Stimulated activated CD8-positive, alpha-beta memory T cell treated with anti-CD3 and anti-CD28 coated beads, Interleukin-7, amount 100 ng/mL, for 48 hours (primary cell): ENCODE measurements around the gene MSANTD1.

Source experiments
- DNase-seq, 2 donors: peaks; one replicate each; pipeline ENCODE4 v3.0.0-alpha.2; 2020; ENCODE audit warnings: low read depth in 1 of 2; ENCODE audit errors: extremely low read depth in 1 of 2

Gene MSANTD1

DNA sequence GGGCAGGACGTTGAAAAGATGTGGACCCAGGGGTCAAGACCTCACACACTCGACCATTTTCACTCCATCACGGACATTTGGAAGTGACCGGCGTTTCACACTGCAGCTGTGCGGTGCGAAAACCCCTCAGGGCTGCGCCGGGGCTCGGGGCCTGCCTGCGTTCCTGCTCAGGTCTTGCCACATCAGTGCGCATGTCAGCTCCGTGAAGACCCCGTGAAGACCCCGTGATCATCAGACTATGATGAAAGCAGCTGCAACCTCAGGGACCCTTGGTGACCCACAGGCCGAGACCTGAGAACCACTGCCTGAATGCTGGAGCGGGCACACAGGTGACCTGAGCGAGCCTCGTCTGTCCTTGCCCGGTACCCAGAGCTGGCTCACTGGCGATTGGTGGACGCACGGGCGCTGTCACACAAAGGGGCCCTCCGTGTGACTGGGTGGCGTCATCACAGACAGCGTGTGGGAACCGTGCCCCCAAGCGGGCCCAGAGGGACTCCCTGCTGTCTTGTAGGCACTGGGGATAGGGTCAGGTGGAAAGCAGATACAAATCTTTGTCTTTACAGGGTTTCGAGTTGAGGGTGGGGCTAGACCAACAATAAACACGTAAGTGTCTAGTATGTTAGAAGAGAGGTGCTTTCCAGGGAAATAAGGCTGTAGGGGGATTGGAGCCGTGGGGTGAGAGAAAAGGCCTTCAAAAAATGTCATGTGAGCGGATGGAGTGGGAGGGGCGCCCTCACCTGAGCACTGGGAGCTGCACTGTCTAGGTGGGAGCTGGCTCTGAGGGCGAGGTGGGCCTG, 12.7 kb downstream of the MSANTD1 start:
- no peak for DNase-seq

DNA sequence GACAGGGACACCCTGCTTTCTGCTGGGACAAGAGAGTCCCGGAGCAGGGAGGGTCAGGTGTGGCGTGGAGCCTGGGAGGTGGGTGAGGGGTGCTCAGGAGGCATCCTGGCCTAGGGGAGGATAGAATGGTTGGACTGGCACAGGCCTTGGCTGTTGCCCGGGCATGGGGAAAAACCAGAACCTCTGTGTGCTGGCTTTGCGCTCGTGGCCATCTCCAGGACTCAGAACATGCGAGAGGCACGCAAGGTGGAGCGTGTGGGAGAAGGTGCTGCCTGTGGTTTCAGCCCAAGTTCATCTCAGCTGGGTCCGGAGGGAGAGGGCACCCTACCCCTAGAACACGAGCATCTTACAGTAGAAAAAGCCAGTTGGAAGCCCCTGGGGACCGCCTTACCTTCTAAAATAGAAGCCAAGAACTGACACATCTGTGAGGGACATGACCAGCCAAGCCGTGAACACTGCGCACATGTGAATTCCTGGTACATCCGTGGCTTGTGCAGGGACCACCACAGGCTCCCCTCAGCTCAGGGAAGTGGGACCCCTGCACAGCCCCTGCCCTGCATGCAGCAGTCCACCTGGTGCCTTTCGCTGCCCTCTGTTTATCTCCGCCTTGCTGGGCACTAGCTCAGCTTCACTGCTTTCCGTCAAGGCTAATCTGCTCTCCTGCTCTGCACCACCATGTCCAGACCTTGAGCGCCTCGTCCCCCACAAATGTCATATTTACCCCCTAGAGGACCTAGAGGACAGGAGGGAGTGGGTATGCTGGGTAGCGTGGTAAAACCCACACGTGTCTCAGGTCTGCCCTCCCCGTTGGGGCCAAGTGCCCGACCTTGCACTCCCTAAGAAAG, 13.5 kb downstream of the MSANTD1 start:
- DNase-seq = no peak

DNA sequence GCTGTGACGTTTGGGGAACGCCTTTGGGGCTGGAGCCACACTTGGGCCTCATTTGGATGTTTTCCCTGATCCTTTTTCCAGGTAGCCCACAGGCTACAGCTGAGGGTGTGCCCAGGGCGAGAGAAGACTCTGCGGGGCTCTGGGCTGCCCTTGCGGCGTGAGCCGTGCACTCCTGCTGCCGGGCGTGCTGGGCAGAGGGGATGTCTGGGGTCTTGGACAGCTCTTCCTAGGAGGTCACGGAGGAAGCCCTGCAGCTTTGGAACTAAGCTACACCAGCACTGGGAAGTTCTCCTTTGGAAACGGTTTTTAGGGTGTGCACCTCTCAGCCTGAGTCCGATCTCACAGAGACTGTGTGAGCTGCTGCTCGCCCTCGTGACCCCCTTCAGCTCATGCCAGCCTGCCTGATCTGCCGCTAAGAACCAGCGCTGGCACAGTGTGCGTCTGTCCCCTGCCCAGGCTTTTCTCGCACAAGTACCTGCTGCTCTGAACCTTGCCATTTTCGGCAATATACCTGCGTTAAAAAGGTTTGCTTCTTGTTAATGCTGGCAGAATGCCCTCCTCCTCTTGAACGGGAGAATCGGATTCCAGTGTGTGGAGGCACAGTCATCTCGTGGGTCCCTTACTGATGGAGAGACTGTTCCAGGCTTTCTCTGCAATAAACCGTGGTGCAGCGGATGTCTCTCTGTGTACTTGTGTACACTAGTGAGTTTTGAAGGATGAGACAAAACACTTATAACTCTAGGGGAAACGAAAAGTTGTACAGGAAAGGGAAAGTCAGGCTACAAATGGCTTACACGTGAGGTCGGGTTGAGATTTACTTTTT, 14.3 kb downstream of the MSANTD1 start:
- no peak for DNase-seq

DNA sequence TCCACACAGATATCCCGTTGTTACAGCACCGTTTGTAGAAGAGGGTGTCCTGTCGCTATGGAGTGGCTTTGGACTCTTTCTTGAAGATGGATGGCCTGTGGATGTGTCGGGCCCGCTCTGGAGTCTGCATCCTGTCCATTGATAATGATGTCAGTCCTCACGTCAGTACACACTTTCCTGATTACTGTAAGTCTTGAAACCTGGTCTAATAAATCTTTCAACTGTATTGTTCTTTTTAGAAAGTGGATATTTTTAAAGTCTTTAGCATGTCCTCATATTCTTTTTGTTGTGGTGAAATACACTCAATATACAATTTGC, 14.9 kb downstream of the MSANTD1 start:
- DNase-seq = no peak

DNA sequence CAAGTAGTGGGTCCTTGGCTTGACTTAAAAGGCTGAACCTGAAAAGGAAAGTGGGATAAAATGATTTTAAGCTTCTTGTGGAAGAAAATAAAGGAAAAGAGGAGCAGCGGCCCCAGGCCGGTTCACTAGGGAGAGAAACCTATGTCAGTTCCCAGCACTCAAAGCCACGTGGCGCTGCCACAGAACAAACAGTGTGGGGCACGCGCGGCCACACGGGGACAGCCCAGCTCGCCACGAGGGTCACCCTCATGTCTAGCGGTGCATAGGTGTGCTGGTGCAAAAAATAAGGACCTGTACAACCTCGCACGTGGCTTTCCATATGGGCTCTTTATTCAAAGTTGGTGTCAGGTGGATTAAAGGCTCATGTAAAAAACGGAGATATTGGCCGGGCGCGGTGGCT, 17.1 kb downstream of the MSANTD1 start:
- no peak for DNase-seq

DNA sequence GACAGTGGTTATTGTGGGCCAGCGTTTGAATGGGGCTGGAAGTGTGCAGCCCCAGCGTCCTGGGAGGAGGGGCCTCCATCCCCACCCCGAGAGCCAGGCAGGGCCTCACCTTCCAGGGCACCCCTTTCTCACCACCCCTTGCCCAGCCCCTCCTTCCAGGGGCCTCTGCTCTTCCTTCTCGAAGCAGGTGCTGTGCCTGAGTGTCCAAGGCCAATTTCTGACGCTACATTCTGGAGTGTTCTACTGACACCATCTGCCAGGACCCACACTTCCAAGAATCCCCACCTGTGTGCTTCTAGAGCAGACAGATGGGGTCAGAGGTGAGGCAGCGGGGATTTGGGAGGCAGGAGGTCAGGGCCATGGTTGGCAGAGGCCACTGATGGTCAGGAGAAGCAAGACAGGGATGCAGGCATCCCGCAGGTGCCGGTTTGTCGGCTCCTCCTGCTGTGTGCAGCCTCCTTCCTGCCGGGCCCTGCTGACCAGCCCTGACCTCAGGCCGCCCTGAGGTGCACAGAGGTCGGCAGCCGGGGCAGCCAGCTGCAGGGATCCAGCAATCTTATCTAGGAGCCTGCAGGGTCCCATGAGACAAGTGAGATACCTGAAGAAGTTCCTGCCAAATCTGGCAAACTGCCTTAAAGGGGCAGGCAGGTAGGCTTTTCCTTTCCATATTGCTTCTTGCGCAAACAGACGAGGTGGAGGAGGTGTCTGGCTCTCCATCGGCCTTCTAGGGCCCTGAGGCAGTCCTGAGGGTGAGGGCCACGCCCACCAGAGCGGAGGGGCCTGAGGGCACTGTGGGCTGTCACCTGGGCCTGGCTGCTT, 18.8 kb downstream of the MSANTD1 start:
- no peak for DNase-seq

DNA sequence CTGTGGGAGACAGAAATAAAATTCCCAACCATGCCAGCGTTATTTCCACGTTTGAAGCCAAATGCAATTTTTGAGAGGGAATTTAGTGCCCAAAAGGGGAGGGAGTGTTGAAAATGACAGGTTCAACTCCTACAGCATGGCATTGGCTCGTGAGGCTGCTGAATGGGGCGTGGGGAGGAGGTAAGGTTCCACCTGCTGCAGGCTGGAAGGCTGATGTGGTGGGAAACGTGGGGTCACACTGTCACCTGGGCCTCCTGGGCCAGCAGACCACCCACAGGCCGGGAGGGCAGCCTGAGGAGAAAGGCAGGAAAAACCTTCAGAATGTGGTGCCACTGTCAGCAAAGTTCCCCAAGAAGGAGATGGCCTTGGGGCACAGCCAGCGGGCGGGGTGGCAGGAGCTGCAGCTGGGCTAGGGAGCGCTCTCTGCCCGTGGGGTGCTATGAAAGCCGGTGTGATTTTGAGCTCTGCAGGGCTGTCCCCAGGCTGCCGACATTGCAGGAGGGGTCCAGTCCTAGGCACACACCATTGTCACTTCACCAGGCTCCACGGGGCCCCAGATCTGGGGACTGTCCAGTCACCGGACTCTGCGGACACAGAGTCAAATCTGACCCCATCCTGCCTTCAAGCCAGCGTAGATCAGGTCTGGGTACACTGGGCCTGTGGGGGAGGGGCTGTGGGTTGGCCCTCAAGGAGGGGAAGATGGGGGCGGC, 19.6 kb downstream of the MSANTD1 start:
- no peak for DNase-seq

DNA sequence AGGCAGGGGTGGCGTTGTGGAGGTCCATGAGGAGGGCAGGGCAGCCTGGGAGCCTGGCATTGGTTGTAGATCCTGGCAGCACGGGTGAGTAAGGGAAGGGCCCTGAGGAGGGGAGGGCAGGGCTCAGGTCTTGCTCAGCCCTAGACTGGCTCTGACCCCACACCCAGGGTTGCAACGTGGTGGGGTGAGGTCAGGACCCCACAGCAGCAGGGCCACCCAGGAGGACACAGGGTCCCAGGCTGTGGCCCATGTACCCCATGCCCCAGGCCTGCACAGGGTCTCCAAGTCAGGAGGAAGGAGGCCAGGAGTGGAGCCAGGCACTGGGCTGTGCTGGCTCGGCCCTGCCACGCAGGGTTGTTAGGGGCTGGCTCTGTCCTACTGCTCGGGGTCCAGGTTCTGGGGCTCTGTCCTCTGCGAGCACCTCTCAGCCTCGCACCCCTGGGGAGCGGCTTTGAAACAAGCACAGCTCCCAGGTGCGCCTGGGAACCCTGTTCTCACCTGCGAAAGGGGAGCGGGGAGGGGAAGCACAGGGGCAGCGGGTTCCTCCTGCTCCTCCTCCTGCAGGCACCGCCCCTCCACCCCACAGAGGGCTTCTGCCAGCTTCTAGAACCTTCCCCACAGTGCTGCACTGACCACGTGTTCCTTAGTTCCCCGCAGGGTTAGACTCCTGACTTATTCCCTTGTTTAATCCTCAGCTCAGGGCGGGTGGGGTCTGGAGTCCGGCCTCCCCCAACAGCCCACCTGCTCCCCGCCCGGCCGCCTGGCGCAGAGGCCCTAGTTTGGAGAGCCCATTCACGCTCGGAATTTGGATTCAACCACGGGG, 20.4 kb downstream of the MSANTD1 start:
- DNase-seq = no peak

DNA sequence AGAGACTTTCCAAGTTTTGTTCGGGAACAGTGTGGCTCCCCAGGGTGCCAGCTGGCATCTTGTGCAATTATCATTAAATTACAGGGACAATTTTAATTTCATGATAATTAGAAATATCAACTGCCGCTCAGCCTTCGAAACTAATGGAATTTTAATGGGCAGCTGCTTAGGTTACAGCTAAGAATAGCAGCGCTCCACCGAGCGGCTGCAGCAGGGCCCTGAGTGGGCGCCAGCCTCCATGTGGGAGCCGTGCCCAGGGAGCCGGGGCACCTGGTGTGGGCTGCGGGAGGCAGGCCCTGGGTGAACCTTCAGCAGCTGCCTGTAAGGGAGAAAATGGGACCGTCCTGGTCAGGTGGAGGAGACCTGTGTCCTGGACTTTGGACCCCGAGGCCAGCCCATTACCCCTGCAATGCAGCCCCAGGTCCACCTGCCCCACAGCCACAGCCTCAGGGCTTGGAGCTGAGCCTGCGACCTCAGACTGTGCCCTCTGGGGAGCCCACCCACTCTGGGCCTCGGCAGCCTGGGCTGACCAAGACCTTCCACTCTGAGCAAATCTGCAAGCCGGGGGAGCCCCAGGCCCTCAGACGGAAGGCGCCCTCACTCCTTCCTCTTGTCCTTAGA, 21.1 kb downstream of the MSANTD1 start:
- no peak for DNase-seq

DNA sequence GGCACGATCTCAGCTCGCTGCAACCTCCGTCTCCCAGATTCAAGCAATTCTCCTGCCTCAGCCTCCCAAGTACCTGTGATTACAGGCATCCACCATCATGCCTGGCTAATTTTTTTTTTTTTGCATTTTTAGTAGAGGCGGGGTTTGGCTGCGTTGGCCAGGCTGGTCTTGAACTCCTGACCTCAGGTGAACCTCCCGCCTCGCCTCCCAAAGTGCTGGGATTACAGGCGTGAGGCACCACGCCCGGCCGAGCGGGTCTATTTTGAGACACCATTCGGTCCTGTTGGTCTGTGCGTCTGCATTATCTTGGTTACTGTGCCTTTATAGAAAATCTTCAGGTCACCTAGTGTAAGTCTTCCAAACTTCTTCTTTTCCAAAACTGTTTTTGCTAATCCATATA, 22.2 kb downstream of the MSANTD1 start:
- no peak for DNase-seq

DNA sequence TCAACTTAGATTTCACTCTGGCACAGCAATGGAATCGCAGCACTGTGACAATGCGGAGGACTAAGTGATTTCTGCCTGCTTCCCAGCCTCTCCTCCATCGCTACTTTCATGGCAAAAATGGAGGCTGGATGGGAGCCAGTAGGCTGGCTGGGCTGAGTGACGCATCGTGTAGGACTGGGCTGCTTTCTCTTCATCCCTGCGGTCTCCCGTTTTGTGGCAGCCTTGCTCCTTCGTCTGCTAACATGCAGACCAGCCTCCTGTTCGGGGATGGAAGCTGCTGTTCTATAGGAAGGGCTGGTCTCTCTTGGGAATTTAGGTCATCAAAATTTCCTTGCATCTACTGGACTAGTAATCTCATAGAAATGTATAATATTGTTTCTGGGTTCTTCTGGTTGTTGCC, 28.0 kb downstream of the MSANTD1 start:
- no peak for DNase-seq

DNA sequence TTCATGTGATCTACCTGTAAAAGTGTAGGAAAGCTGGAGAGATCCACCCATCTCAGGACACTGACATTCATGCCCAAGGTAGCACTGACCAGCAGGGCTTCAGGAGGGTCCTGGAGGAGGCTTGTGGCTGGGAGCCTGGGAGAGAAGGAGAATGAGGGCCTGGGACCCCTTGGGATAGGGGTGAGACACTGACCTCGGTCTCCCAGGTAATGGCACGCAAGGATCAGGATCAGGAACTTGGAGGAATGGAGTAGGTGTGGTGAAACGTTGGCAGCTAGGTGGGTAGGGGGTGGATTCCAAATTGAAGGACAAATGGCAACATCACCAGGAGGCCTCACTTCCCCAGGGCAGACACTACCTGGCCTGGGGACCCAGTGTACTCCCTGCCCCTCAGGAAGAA, 31.5 kb downstream of the MSANTD1 start:
- DNase-seq = no peak

DNA sequence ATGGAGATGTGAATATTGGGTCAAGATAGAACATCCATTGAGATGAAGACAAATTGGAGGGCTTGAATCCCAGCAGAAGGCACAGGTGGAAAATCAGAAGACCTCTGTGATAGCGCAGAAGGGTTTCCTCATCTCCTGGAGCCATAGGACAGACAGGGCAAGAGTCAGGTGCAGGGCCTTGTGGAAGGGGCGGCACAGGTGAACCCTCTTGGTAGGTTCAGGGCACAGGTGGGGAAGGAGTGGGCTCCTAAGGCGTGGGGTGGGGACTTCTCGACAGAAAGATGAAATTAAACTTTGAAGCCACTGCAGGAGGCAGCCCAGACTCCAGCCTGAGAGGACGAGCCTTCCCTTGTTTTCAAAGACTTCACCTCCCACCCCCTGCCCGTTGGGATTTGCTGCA, 34.5 kb downstream of the MSANTD1 start:
- DNase-seq = no peak

DNA sequence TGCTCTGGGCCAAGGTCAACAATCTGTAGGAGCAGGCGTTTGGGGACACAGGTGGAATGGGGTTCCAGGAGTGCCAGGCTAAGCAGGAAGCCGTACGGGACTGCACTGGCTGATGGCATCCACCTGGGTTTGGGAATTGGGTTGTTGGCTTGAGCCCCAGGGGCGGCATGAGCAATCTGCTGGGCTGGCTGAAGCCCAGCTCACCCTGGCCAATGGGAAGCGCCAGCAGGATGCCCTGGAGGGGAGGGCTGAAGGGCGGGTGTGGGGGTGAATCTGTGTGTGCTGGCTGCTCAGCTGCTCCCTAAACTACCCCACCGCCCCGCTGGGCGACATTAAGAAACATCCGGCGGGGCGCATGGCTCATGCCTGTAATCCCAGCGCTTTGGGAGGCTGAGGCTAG, 35.0 kb downstream of the MSANTD1 start:
- no peak for DNase-seq

DNA sequence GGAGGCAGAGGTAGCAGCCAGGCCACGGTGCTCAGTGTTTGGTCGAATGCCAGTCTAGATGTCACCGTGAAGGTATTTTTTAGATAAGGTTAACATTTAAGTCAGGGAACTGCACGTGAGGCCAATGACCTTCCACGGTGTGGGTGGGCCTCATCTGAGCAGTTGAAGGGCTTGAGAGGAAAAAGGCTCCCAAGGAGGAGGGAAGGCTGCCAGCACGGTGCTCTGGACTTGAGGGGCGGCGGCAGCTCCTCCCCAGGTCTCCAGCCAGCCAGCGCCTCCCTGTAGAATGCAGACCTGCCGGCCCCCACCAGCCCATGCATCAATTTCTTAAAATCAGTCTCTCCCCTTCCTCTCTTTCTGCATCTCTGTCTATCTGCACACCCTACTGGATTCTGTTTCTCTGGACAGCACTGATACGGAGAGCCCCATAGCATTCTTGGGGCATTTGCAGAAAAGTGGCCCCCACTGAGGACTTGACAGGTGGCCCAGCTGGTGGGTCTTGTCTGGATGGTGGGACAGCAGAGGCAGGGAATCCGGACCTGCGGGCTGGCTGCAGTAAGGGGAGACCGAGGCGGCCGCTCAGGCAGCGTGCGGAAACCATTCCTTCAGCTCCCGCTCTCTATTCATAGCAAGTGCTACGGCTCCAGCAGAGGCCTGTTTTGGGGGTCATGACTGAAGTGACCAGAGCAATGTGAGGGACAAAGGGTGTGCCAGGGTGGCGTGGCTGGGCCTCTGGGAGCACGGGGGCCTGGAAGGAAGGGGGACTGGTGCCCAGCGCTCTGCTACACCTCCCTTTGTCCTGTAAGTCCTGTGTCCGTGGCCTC, 36.0 kb downstream of the MSANTD1 start:
- DNase-seq = no peak

DNA sequence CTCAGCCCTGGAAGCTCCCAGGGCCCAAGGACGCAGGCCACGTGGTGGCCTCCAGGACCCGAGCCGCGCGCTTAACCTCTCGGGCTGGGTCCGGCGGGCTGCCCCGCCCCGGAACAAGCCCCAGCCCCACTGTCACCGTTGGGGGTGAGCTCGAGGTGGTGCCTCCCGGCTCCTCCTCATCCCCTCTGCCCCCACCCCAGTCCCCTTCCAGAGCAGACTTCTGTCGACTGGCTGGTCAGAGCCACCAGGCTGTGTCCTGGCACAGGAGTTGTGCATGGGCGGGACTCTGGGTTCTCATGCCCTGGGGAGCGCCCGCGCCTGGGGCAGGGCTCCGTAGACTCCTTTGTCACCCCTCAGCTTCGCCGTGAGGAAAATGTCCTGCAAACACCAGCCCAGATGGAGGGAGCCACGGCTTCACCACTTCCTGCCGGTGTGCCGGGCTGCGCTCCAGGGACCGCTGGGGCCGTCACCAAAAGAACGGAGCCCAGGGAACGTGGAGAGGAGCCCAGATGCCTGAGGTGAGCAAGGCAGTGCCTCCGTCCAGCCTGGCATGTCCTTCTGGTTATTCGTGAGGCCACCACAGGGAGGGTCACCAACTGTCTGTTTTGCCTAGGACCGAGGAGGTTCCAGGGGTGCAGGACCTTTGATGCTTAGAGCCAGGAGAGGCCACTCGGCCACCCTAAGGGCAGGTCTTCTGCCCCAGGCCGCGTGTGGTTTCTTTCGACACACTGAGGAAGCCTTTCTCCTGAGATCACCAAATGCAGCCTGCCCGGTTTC, 36.8 kb downstream of the MSANTD1 start:
- no peak for DNase-seq
